ENCODE results near the gene PSEN1.

GRCh38 chr14:73221945-73222344 lies 85.6 kb downstream of the PSEN1 start:
- TF ChIP-seq CTCF (IDR thresholded peaks at IDR 0.05; ENCODE audit: low read depth, low read length, poor library complexity, severe bottlenecking) (no peak), EZH2phosphoT487 (IDR thresholded peaks at IDR 0.05; ENCODE audit: borderline replicate concordance, low read length) (no peak)
